Smooth muscle cell of the coronary artery (primary cell): ENCODE results near the gene TREM2. TPM values are rescaled to one million over a fixed set of nuclear protein-coding genes. Genes with fewer than 3 reads are reported as not detected.

Source experiments
- total RNA-seq: library from RNA; depleted of rRNA; stranded (reverse); fragments of >200 nt; gene quantifications from 2 replicates; pipeline ENCODE4 v1.2.3, GENCODE V29; 2014; ENCODE audit warnings: low replicate concordance

TREM2 gene
- total RNA-seq = 0.12 TPM in 1 of 2 replicates, not detected in the other

DNA sequence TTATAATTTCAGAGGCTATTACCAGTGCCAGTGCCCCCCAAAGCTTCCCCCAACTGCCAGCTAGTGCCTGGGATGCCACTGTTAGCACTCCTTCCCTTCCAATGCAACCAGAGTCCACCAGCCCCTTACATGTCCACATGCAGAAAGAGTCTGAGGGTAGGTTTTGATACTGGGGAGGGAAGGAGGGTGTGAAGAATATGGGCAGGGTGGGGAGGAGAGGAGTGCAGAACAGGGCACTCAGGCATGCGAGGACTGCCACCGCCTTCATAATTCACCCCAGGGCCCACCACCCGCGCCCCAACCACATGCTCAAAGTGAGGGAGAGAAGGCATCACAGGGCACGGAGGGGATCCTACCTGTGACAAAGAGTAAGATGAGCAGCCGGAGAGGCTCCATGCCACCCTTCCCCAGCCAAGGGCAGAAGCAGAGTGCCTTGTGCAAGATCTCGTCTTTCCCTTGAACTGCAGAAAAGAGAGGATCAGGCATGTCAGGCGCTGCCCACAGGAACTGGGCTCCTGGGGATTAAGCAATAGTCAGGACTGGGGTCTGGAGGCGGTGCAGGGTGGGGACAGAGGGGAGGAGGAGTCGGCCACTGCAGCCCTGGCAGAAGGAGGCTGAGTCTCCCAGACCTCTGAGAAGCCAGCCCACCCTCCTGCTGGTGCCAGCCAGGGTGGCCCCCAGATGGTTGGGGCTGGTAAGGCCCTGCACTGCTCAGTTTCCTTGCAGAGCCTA, at the start of gene TREM2:
Gene TREM2, minus strand, starts transcription at position 430 of the 732 bp plus-strand sequence. Its CDS starts 34 bp downstream, at position 396.

DNA sequence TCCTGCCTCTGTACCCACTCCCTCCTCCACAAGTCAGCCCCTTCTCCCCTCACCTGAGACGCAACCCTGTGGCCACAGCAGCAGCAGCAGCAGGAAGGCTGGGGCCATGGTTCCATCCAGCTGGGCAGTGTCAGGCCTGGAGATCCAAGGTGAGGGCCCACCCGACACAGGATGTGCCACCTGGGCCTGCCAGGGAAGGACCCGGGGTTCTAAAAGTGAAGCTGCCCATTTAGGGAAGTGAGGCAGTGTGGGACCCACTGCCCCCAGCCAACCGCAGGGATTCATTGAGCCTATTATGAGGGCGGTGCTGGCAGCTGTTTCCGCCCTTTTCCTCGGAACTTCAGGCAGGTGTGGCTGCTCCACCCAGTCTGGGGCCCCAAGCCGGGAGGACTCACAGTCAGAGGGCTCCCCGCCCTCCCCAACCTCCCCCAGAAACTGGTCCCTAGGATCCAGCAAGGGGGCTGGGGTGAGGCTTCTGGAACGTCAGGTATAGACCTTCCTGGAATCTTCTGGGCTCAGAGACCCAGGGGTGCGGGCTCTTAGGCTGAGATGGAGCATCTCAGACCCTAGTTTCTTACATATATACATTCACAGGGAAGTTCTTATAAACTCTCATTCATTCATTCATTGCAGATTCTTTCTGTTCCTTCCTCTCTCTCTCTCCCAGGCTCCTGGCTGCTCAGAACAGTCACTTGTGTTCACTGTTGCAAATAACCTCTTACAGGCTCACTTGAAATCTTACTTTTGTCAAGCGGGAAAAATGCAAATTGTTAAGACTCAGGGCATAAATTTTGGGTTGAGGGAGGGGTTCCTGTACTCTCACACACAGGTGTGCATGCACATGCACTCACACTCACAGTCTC, 38.2 kb upstream of the TREM2 start, which contains the start of gene TREML2:
Gene TREML2, minus strand, starts transcription at position 249 of the 863 bp plus-strand sequence. Its CDS starts 141 bp downstream, at position 108.

DNA sequence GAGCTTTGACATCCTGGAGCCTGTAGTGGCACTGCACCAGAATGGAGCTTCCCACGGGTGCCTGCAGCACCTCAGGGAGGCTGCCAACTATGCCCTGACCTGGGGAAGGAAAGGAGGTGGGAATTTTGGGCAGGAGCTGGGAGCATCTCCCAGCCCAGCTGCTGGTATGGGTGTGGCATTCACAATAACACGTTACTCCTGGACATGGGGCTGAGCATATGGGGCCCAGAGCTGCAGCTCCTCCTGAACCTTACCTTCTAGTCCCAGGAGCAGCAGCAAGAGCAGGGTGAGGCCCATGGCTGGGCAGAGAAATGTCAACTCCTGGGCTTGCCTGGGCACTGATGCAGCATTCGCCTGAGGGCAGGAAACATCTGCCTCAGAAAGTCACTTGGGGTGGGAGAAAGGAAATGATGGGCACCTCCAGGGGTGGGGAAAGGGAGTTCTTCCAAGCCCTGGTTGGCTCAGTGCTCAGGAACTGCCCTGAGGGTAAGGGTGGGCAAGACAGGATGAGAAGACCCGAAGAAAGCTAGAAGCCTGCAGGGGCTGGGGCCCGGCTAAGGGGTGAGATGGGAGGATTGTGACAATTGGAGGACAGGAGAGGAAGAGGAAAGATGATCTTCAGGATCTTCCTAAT, 8.8 kb downstream of the TREM2 start, which contains the start of gene TREML1:
Gene TREML1, minus strand, starts transcription at position 356 of the 634 bp plus-strand sequence. Its CDS starts 59 bp downstream, at position 297.

Other genes with a start within 250 kb of the TREM2 start
- under 0.01 and 0.12 TPM in 2 replicates for gene UNC5CL, start 123.9 kb downstream of the TREM2 start, total RNA-seq
- not detected in 2 replicates for gene TSPO2, start 120.6 kb downstream of the TREM2 start, total RNA-seq
- gene APOBEC2, start 109.9 kb downstream of the TREM2 start, total RNA-seq = not detected in 2 replicates
- 9.4 and 10.5 TPM in 2 replicates for gene OARD1, start 90.8 kb downstream of the TREM2 start, total RNA-seq
- 16.4 TPM in 2 replicates for gene NFYA, start 90.1 kb downstream of the TREM2 start, total RNA-seq
- not detected in 2 replicates for gene TREML1, start 8.8 kb downstream of the TREM2 start, total RNA-seq
- not detected in 2 replicates for gene TREML2, start 38.0 kb upstream of the TREM2 start, total RNA-seq
- gene TREML4, start 65.2 kb upstream of the TREM2 start, total RNA-seq = not detected in 2 replicates
- gene TREM1, start 123.6 kb upstream of the TREM2 start, total RNA-seq = 1.5 TPM in 1 of 2 replicates, not detected in the other
- gene NCR2, start 172.5 kb upstream of the TREM2 start, total RNA-seq = not detected in 2 replicates